Heart right ventricle (tissue), 12 donors: ENCODE data around the gene ZFAND2B. TPM values are rescaled to one million over a fixed set of nuclear protein-coding genes. Genes with fewer than 3 reads are reported as not detected.

ENCODE experiments used
- polyA plus RNA-seq, 2 donors: library from polyadenylated mRNA; stranded (reverse); fragments of 200-250 nt; gene quantifications; one replicate each; pipeline ENCODE4 v1.2.3, GENCODE V29; 2013
- total RNA-seq, 10 donors: library from RNA; stranded (reverse); fragmentation: NEBNext Ultra II Directional in 3 of 10; extraction: Animal tissue kit (Norgen Biotek cat#: 25700) in 3 of 10; gene quantifications; one replicate each; pipeline versions ENCODE4 v1.2.1 to v1.2.4, GENCODE V29; 2021 to 2023
- donor health status: ischemic (EF 13 %, LVEDD 7.1; RV severe dilation, severe dysfunction).
- donor health status: healthy with polysubstance abuse.
- donor health status: DM: no; HTN: yes; CAD: no.
- donor health status: DM: no; HTN: no; CAD: no.
- donor health status: ischemic (EF 25% LVEDD 6.9; RV normal size, moderate dysfunction).
- donor health status: ischemic (EF 25% LVEDD 5.7; RV mildly dilated, moderate dysfunction).
- donor health status: healthy.
- donor health status: nonischemic (EF 11% LVEDD 7.7; RV severe dilation, severe dysfunction).
- donor health status: DM: yes; HTN: yes; CAD: no.
- donor health status: PGD.
- donor health status: ischemic (EF 29% LVEDD 5.4; RV normal size, mild dysfunction).
- donor health status: nonischemic (EF 23%, LVEDD 6.1; RV moderate dilation, normal function).

Gene ZFAND2B
- total and polyA plus RNA-seq, 12 donors: 11.5 to 40.8 (median 17.4) TPM

Other genes starting within 250 kb of the ZFAND2B start
- under 1 TPM in 1 of 10 donors, not detected in 9; 0.09 TPM for gene CDK5R2, start 247.1 kb upstream of the ZFAND2B start, total RNA-seq
- not detected for gene CDK5R2, start 247.1 kb upstream of the ZFAND2B start, polyA plus RNA-seq
- not detected for gene FEV, start 221.6 kb upstream of the ZFAND2B start, total RNA-seq
- gene FEV, start 221.6 kb upstream of the ZFAND2B start, polyA plus RNA-seq: not detected
- gene CRYBA2, start 213.4 kb upstream of the ZFAND2B start, total RNA-seq: not detected
- not detected for gene CRYBA2, start 213.4 kb upstream of the ZFAND2B start, polyA plus RNA-seq
- not detected for gene CFAP65, start 165.3 kb upstream of the ZFAND2B start, total RNA-seq
- not detected for gene CFAP65, start 165.3 kb upstream of the ZFAND2B start, polyA plus RNA-seq
- gene IHH, start 145.9 kb upstream of the ZFAND2B start, total RNA-seq: under 1 TPM in 1 of 10 donors, not detected in 9; 0.16 TPM
- under 1 TPM in 1 of 2 donors, not detected in 1; 0.03 TPM for gene IHH, start 145.9 kb upstream of the ZFAND2B start, polyA plus RNA-seq
- gene NHEJ1, start 46.0 kb upstream of the ZFAND2B start, total RNA-seq: 10 to 100 TPM in 1 of 10 donors, 1 to 10 TPM in 9; 4.7 to 12.0 (median 7.1) TPM
- 1 to 10 TPM; 3.8 to 9.6 TPM for gene NHEJ1, start 46.0 kb upstream of the ZFAND2B start, polyA plus RNA-seq
- 1 to 10 TPM in 2 of 10 donors, under 1 TPM in 8; 0.30 to 2.1 (median 0.47) TPM for gene SLC23A3, start 36.8 kb upstream of the ZFAND2B start, total RNA-seq
- 1 to 10 TPM in 1 of 2 donors, under 1 TPM in 1; 0.28 to 1.8 TPM for gene SLC23A3, start 36.8 kb upstream of the ZFAND2B start, polyA plus RNA-seq
- gene CNPPD1, start 29.9 kb upstream of the ZFAND2B start, total RNA-seq: 10 to 100 TPM; 52.5 to 80.6 (median 63.6) TPM
- 10 to 100 TPM; 35.5 to 84.7 TPM for gene CNPPD1, start 29.9 kb upstream of the ZFAND2B start, polyA plus RNA-seq
- 10 to 100 TPM; 24.1 to 47.3 (median 30.6) TPM for gene RETREG2, start 28.5 kb upstream of the ZFAND2B start, total RNA-seq
- gene RETREG2, start 28.5 kb upstream of the ZFAND2B start, polyA plus RNA-seq: 10 to 100 TPM; 11.3 to 39.0 TPM
- gene ABCB6, start 12.2 kb downstream of the ZFAND2B start, total RNA-seq: 10 to 100 TPM in 9 of 10 donors, 1 to 10 TPM in 1; 9.8 to 31.0 (median 14.8) TPM
- 10 to 100 TPM; 31.0 to 34.0 TPM for gene ABCB6, start 12.2 kb downstream of the ZFAND2B start, polyA plus RNA-seq
- gene ATG9A, start 22.9 kb downstream of the ZFAND2B start, total RNA-seq: 100 to 1,000 TPM in 1 of 10 donors, 10 to 100 TPM in 9; 64.5 to 103 (median 76.4) TPM
- gene ATG9A, start 22.9 kb downstream of the ZFAND2B start, polyA plus RNA-seq: 10 to 100 TPM; 14.1 to 79.4 TPM
- 10 to 100 TPM; 16.4 to 36.8 (median 25.5) TPM for gene ANKZF1, start 23.0 kb downstream of the ZFAND2B start, total RNA-seq
- gene ANKZF1, start 23.0 kb downstream of the ZFAND2B start, polyA plus RNA-seq: 10 to 100 TPM; 12.7 to 44.7 TPM
- gene GLB1L, start 38.7 kb downstream of the ZFAND2B start, total RNA-seq: 1 to 10 TPM; 1.6 to 5.2 (median 2.6) TPM
- gene GLB1L, start 38.7 kb downstream of the ZFAND2B start, polyA plus RNA-seq: 1 to 10 TPM; 1.5 to 2.1 TPM
- 10 to 100 TPM; 14.6 to 23.1 (median 19.7) TPM for gene STK16, start 38.7 kb downstream of the ZFAND2B start, total RNA-seq
- gene STK16, start 38.7 kb downstream of the ZFAND2B start, polyA plus RNA-seq: 10 to 100 TPM; 12.9 to 26.7 TPM
- not detected for gene TUBA4B, start 46.5 kb downstream of the ZFAND2B start, total RNA-seq
- gene TUBA4B, start 46.5 kb downstream of the ZFAND2B start, polyA plus RNA-seq: not detected
- gene TUBA4A, start 47.1 kb downstream of the ZFAND2B start, total RNA-seq: 100 to 1,000 TPM in 7 of 10 donors, 10 to 100 TPM in 3; 76.0 to 245 (median 145) TPM
- gene TUBA4A, start 47.1 kb downstream of the ZFAND2B start, polyA plus RNA-seq: 100 to 1,000 TPM in 1 of 2 donors, 10 to 100 TPM in 1; 61.0 to 341 TPM
- gene DNAJB2, start 72.6 kb downstream of the ZFAND2B start, total RNA-seq: 10 to 100 TPM; 55.6 to 87.6 (median 83.1) TPM
- gene DNAJB2, start 72.6 kb downstream of the ZFAND2B start, polyA plus RNA-seq: 100 to 1,000 TPM in 1 of 2 donors, 10 to 100 TPM in 1; 76.9 to 148 TPM
- under 1 TPM in 6 of 10 donors, not detected in 4; 0.26 to 0.51 (median 0.31) TPM for gene PTPRN, start 102.6 kb downstream of the ZFAND2B start, total RNA-seq
- gene PTPRN, start 102.6 kb downstream of the ZFAND2B start, polyA plus RNA-seq: under 1 TPM in 1 of 2 donors, not detected in 1; 0.09 TPM
- not detected for gene RESP18, start 126.0 kb downstream of the ZFAND2B start, total RNA-seq
- gene RESP18, start 126.0 kb downstream of the ZFAND2B start, polyA plus RNA-seq: not detected
- gene DNPEP, start 181.1 kb downstream of the ZFAND2B start, total RNA-seq: 100 to 1,000 TPM in 1 of 10 donors, 10 to 100 TPM in 9; 56.1 to 110 (median 74.0) TPM
- gene DNPEP, start 181.1 kb downstream of the ZFAND2B start, polyA plus RNA-seq: 10 to 100 TPM; 56.3 to 68.5 TPM
- over 10,000 TPM; 12,560 to 18,019 (median 15,816) TPM for gene DES, start 211.6 kb downstream of the ZFAND2B start, total RNA-seq
- gene DES, start 211.6 kb downstream of the ZFAND2B start, polyA plus RNA-seq: over 10,000 TPM; 13,697 to 18,010 TPM
- gene SPEG, start 228.1 kb downstream of the ZFAND2B start, total RNA-seq: 100 to 1,000 TPM in 9 of 10 donors, 10 to 100 TPM in 1; 97.2 to 151 (median 120) TPM
- gene SPEG, start 228.1 kb downstream of the ZFAND2B start, polyA plus RNA-seq: 100 to 1,000 TPM in 1 of 2 donors, 10 to 100 TPM in 1; 62.9 to 130 TPM